Stimulated activated CD4-positive, alpha-beta T cell treated with anti-CD3 and anti-CD28 coated beads, TNF-alpha, amount 100 ng/mL, for 48 hours (primary cell): ENCODE results near the gene TACC2.
"Not testable (repeated sequence)": the region's sequence is repeated elsewhere in the genome, so short reads cannot be mapped to it uniquely, and the experiment has no call there.

Source experiments
- DNase-seq, 3 donors: peaks; one replicate each; pipeline ENCODE4 v3.0.0-alpha.2; 2020; ENCODE audit warnings: low read depth in 3 of 3

Gene TACC2

DNA sequence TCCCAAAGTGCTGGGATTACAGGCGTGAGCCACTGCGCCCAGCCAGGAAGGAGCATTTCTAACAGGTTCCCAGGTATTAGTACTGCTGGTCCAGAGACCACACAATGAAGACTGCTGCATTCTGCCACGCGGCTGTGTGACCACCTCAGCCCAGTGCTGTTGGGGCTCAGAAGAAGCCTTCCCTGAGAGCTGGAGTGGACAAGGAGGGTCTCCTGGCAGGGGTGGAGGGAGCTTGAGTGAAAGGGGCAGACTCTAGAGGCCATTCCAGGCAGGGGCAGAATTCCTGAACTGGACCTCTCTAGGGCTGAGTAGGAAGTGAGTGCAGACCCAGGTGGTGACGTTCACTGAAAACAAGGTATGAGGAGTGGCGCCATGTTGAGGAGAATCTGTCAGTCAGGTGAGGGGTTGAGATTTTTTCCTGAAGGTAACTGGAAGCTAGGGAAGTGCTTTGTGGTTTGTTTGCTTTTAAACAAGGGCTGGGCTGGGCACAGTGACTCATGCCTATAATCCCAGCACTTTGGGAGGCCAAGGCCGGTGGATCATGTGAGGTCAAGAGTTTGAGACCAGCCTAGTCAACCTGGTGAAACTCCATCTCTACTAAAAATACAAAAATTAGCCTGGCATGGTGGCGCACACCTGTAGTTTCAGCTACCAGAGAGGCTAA lies 67.6 kb downstream of the TACC2 start:
- DNase-seq = no peak

- DNase-seq = no peak
Observed at GRCh38 chr10:122057841-122058413, 69.0 kb downstream of the TACC2 start.

- no peak for DNase-seq
Observed at GRCh38 chr10:122060250-122060649, 71.3 kb downstream of the TACC2 start.

DNA sequence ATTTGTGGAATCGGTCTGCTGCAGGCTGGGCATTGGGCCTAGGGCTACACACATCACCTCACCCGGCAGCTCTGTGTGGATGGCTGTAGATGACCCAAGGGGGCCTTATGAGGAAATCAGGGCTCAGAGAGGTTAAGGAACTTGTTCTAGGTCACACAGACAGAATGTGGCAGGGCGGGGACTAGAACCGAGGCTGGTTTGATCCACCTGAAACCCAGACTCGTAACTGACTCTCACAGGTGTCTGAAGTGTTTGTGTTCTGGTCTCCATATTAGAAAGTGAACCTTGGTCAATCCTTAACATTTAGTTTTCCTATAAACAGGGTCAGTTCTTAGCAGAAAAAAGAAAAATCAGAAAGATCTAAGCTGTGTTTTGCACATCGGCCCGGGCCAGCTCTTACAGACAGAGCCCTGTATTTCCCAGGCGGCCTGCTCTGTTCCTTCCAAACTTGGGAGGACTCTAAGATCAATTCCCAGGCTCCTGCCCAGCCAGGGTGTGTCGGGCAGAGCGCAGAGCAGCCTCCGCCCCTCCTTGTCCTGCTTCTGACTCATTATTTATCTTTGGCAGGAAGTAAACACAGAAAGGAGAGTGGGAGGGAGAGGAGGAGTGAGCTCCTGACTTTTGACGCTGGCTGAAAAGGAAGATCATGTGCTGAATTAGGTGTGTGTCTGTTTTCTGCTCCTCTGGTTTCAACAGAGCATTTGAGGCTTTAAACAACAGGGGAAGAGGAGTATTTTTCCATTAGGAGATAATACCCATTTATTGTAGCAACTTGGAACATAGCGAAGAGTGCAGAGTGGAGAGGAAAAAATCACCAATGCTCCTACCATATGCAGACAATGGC lies 74.1 kb downstream of the TACC2 start:
- DNase-seq = no peak

DNA sequence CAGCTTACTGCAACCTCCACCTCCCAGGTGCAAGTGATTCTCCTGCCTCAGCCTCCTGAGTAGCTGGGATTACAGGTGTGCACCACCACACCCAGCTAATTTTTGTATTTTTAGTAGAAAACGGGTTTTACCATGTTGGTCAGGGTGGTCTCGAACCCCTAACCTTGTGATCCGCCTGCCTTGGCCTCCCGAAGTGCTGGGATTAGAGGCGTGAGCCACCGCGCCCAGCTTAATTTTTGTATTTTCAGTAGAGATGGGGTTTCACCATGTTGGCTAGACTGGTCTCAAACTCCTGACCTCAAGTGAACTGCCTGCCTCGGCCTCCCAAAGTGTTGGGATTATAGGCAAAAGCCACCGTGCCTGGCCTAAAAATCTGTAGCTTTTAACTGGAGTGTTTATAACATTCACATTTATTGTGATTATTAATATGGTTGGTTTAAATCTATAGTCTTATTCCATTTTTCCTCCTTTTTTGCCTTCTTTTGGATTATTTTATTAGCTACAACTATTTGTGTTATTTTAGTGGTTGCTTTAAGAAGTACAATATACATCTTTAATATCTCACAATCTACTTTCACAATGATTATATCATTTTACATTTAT lies 77.5 kb downstream of the TACC2 start:
- not testable (repeated sequence) for DNase-seq

- DNase-seq = no peak
Observed at GRCh38 chr10:122068844-122069243, 79.9 kb downstream of the TACC2 start.

- no peak for DNase-seq
Observed at GRCh38 chr10:122072491-122072890, 83.5 kb downstream of the TACC2 start.

GRCh38 chr10:122073508-122073907 lies 84.5 kb downstream of the TACC2 start:
- DNase-seq = no peak

DNA sequence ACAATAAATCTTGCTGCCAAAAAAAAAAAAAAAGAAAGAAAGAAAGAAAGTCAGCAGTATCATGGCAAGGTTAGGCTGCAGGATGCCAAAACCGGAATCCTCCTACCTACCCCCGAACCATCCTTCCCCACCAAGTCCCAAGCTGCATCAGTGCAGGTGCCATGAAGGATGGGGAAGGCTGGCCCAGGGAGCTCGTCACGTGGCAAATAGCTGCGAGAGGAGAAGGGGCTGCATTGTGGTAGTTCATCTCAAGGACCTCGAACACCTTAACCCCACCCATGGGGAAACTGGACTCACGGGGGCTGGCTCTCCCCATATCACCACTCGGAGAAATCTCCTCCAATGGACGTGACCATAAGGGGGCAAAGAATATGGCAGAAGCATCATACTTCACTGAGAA lies 86.2 kb downstream of the TACC2 start:
- no peak for DNase-seq

DNA sequence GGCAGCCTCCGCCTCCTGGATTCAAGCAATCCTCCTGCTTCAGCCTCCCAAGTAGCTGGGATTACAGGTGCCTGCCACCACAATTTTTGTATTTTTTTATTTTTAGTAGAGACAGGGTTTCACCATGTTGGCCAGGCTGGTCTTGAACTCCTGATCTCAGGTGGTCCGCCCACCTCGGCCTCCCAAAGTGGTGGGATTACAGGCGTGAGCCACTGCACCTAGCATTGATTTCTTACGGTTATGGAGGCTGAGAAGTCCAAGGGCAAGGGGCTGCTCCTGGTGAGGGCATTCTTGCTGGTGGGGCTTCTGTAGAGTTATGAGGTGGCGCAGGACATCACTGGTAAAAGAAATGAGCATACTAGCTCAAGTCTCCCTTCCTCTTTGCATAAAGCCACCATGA lies 86.9 kb downstream of the TACC2 start:
- DNase-seq = not testable (repeated sequence)

- no peak for DNase-seq
Observed at GRCh38 chr10:122077311-122077875, 88.4 kb downstream of the TACC2 start.

- DNase-seq = no peak
Observed at GRCh38 chr10:122078326-122078725, 89.4 kb downstream of the TACC2 start.

DNA sequence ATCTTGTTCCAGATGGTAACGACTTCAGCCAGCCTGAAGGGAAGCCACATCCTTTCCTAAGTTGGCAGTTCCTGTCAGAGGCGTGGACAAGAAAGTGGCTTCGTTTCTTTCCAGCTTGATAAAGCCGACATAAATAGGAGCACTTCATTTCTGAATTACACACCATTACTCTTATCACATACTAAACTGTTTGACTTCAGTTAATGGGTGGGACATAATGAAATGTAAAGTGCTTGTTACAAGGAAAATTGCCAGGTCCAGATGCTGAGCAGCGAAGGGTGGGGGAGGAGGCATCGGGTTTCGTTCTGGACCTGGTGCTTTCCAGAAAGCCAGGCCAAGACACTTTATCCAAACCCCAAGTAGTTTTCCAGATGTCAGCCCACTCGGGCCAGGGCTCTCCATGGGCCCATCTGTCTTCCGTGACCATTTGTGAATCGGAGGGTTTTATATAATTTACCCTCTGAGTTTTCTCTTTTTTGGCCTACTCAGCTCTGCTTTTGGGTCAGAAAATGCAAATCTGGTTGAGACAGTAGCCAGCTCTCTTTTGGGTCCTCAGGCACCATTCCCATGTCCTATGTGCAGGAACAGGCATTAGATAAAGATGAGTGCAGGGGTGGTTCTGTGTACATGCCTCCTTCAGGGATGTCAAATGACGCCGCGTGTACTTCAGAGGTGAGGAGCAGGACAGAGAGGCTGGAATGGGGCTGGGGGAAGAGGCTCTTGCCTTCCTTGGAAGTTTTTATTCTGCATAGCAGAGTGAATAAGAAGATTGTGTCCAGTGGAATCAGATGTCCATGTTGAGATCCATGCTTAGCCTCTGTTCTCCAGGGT lies 90.2 kb downstream of the TACC2 start:
- DNase-seq = no peak

DNA sequence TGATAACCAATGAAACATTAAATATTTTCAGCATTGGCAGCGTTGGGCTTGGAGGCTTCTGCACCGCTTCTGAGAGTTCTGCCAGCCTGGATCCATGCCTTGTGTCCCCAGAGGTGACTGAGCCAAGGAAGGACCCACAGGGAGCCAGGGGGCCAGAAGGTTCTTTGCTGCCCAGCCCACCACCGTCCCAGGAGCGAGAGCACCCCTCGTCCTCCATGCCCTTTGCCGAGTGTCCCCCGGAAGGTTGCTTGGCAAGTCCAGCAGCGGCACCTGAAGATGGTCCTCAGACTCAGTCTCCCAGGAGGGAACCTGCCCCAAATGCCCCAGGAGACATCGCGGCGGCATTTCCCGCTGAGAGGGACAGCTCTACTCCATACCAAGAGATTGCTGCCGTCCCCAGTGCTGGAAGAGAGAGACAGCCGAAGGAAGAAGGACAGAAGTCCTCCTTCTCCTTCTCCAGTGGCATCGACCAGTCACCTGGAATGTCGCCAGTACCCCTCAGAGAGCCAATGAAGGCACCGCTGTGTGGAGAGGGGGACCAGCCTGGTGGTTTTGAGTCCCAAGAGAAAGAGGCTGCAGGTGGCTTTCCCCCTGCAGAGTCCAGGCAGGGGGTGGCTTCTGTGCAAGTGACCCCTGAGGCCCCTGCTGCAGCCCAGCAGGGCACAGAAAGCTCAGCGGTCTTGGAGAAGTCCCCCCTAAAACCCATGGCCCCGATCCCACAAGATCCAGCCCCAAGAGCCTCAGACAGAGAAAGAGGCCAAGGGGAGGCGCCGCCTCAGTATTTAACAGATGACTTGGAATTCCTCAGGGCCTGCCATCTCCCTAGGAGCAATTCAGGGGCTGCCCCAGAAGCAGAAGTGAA lies 93.9 kb downstream of the TACC2 start:
- no peak for DNase-seq

- DNase-seq = no peak
Observed at GRCh38 chr10:122083478-122084025, 94.6 kb downstream of the TACC2 start.

DNA sequence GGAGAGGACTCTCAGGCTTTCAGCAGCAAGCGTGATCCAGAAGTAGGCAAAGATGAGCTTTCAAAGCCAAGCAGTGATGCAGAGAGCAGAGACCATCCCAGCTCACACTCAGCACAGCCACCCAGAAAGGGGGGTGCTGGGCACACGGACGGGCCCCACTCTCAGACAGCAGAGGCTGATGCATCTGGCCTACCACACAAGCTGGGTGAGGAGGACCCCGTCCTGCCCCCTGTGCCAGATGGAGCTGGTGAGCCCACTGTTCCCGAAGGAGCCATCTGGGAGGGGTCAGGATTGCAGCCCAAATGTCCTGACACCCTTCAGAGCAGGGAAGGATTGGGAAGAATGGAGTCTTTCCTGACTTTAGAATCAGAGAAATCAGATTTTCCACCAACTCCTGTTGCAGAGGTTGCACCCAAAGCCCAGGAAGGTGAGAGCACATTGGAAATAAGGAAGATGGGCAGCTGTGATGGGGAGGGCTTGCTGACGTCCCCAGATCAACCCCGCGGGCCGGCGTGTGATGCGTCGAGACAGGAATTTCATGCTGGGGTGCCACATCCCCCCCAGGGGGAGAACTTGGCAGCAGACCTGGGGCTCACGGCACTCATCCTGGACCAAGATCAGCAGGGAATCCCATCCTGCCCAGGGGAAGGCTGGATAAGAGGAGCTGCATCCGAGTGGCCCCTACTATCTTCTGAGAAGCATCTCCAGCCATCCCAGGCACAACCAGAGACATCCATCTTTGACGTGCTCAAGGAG lies 95.5 kb downstream of the TACC2 start:
- no peak for DNase-seq

- DNase-seq = no peak
Observed at GRCh38 chr10:122085423-122085911, 96.5 kb downstream of the TACC2 start.

DNA sequence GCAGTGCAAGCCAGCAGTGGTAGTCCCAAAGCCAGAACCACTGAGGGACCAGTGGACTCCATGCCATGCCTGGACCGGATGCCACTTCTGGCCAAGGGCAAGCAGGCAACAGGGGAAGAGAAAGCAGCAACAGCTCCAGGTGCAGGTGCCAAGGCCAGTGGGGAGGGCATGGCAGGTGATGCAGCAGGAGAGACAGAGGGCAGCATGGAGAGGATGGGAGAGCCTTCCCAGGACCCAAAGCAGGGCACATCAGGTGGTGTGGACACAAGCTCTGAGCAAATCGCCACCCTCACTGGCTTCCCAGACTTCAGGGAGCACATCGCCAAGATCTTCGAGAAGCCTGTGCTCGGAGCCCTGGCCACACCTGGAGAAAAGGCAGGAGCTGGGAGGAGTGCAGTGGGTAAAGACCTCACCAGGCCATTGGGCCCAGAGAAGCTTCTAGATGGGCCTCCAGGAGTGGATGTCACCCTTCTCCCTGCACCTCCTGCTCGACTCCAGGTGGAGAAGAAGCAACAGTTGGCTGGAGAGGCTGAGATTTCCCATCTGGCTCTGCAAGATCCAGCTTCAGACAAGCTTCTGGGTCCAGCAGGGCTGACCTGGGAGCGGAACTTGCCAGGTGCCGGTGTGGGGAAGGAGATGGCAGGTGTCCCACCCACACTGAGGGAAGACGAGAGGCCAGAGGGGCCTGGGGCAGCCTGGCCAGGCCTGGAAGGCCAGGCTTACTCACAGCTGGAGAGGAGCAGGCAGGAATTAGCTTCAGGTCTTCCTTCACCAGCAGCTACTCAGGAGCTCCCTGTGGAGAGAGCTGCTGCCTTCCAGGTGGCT lies 97.7 kb downstream of the TACC2 start:
- DNase-seq = no peak
